ENCODE measurements around the gene JPT2. TPM values are rescaled to one million over a fixed set of nuclear protein-coding genes. Genes with fewer than 3 reads are reported as not detected.

JPT2 gene, protein sequence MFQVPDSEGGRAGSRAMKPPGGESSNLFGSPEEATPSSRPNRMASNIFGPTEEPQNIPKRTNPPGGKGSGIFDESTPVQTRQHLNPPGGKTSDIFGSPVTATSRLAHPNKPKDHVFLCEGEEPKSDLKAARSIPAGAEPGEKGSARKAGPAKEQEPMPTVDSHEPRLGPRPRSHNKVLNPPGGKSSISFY
- total RNA-seq (2021), result 150 to 169 TPM (median 157 TPM) in 3 replicates
- percentile 96 among the genes with signal in this experiment for Bru-seq, nascent RNA
- long read RNA-seq, experiment 1, transcript JPT2-201 (5 exons, 3,718 nt), result major isoform, 677 of 831 reads
- long read RNA-seq, experiment 1, transcript JPT2-207 (4 exons, 565 nt), result minor isoform, 8 of 831 reads
- long read RNA-seq, experiment 1, transcript JPT2-206 (6 exons, 3,185 nt), result minor isoform, 9 of 831 reads
- long read RNA-seq, experiment 1, transcript JPT2-204 (4 exons, 1,065 nt), result minor isoform, 18 of 831 reads
- long read RNA-seq, experiment 1, partial matches to known transcripts, result 93 of 831 reads
- long read RNA-seq, experiment 1, other reads (novel, unspliced or antisense), result 13 of 831 reads
- long read RNA-seq, experiment 2, transcript JPT2-207 (4 exons, 565 nt), result minor isoform, 30 of 215 reads
- long read RNA-seq, experiment 2, transcript JPT2-201 (5 exons, 3,718 nt), result major isoform, 74 of 215 reads
- long read RNA-seq, experiment 2, partial matches to known transcripts, result 38 of 215 reads
- long read RNA-seq, experiment 2, other reads (novel, unspliced or antisense), result 68 of 215 reads
- long read RNA-seq, experiment 3, transcript JPT2-204 (4 exons, 1,065 nt), result minor isoform, 7 of 197 reads
- long read RNA-seq, experiment 3, transcript JPT2-209 (6 exons, 593 nt), result minor isoform, 6 of 197 reads
- long read RNA-seq, experiment 3, transcript JPT2-201 (5 exons, 3,718 nt), result major isoform, 133 of 197 reads
- long read RNA-seq, experiment 3, partial matches to known transcripts, result 6 of 197 reads
- long read RNA-seq, experiment 3, other reads (novel, unspliced or antisense), result 39 of 197 reads

DNA sequence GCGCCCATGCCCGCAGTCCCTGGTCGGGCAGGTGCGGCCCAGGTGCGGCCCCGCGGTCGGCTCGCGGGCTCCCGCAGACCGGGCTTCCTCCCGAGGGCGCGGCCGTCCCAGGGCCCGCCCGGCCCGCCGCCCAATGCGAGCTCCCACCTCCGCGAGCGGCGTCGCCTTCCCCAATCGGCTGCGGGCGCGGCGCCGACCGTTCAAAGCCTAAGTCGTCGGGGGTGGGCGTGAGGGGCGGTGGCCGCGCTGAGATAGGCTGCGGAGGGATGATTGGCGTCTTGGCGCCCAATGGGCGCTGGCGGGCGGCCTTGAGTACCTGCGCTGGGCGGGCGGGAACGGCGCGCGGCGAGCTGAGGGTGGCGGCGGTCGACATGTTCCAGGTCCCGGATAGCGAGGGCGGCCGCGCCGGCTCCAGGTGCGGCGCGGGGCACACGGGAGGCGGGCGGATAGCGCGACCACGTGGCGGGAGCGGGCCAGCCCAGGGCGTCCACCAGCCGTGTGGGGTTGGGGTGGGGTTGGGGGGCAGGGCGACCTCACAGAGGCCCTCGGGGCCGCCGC is at the start of gene JPT2:
Gene JPT2 (plus strand): TSS at position 338 of the 558 bp plus-strand sequence. CDS start 34 bp downstream, at position 372.
- H3K27me3 Mint-ChIP-seq (ENCODE audit: low read depth), result no peaks in the 10 kb centered on the region
- ChIA-PET CTCF (interaction anchor here (0.5 to 2.7 kb wide), 8 partner anchors 25 to 104 kb away, joined by 3 to 36 read pairs (median 4); partner anchors contain the start of genes MAPK8IP3, NUBP2 and SPSB3), POLR2A (interaction anchor here (0.6 to 2.1 kb wide), 7 partner anchors 10 to 1427 kb away, joined by 3 to 12 read pairs (median 4); partner anchors contain the start of genes MAPK8IP3 and UQCC4)
- ATAC-seq (peak; percentile 95), DNase-seq (ENCODE audit: low spot score) (peak; percentile 98)
- H3K27ac Mint-ChIP-seq, result peak within 1 kb of the TSS; percentile 95
- H3K36me3 Mint-ChIP-seq, result peaks cover 30% of the 10 kb centered on the region
- H3K9me3 Mint-ChIP-seq, result no peaks in the 10 kb centered on the region
- H3K4me1 Mint-ChIP-seq, result peaks cover 31% of the 10 kb centered on the region
- H3K4me3 Mint-ChIP-seq, result peak within 1 kb of the TSS; percentile 90
- TF ChIP-seq TCF7 (CRISPR knock-in tag; IDR thresholded peaks at IDR 0.05; ENCODE audit: low read depth), result no peak
- TF ChIP-seq, protein P1, sequence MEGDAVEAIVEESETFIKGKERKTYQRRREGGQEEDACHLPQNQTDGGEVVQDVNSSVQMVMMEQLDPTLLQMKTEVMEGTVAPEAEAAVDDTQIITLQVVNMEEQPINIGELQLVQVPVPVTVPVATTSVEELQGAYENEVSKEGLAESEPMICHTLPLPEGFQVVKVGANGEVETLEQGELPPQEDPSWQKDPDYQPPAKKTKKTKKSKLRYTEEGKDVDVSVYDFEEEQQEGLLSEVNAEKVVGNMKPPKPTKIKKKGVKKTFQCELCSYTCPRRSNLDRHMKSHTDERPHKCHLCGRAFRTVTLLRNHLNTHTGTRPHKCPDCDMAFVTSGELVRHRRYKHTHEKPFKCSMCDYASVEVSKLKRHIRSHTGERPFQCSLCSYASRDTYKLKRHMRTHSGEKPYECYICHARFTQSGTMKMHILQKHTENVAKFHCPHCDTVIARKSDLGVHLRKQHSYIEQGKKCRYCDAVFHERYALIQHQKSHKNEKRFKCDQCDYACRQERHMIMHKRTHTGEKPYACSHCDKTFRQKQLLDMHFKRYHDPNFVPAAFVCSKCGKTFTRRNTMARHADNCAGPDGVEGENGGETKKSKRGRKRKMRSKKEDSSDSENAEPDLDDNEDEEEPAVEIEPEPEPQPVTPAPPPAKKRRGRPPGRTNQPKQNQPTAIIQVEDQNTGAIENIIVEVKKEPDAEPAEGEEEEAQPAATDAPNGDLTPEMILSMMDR (IDR thresholded peaks at IDR 0.05), result no peak
- TF ChIP-seq TP53 (CRISPR knock-in tag; IDR thresholded peaks at IDR 0.05), result 0 out of 2 replicates have a peak, but pooled peaks have one; percentile 37
- peak; percentile 71; the same call in 1 of the 2 replicates for TF ChIP-seq FOXK1 (CRISPR knock-in tag; IDR thresholded peaks at IDR 0.05)
- no peak for TF ChIP-seq CREB1 (CRISPR knock-in tag; IDR thresholded peaks at IDR 0.05)
- TF ChIP-seq, protein P2, sequence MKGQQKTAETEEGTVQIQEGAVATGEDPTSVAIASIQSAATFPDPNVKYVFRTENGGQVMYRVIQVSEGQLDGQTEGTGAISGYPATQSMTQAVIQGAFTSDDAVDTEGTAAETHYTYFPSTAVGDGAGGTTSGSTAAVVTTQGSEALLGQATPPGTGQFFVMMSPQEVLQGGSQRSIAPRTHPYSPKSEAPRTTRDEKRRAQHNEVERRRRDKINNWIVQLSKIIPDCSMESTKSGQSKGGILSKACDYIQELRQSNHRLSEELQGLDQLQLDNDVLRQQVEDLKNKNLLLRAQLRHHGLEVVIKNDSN (CRISPR knock-in tag; IDR thresholded peaks at IDR 0.05), result no peak
- TF ChIP-seq EMX1 (CRISPR knock-in tag; IDR thresholded peaks at IDR 0.05), result no peak
- TF ChIP-seq, protein P3, sequence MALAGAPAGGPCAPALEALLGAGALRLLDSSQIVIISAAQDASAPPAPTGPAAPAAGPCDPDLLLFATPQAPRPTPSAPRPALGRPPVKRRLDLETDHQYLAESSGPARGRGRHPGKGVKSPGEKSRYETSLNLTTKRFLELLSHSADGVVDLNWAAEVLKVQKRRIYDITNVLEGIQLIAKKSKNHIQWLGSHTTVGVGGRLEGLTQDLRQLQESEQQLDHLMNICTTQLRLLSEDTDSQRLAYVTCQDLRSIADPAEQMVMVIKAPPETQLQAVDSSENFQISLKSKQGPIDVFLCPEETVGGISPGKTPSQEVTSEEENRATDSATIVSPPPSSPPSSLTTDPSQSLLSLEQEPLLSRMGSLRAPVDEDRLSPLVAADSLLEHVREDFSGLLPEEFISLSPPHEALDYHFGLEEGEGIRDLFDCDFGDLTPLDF (CRISPR knock-in tag; IDR thresholded peaks at IDR 0.05), result no peak
- TF ChIP-seq NR3C1 (CRISPR knock-in tag; conservative IDR thresholded peaks at IDR 0.05; ENCODE audit: low read depth), result no peak
- no peak for TF ChIP-seq ZNF219 (CRISPR knock-in tag; IDR thresholded peaks at IDR 0.05; ENCODE audit: borderline replicate concordance)
- TF ChIP-seq ZNF423 (CRISPR knock-in tag; IDR thresholded peaks at IDR 0.05), result no peak
- TF ChIP-seq, protein P4, sequence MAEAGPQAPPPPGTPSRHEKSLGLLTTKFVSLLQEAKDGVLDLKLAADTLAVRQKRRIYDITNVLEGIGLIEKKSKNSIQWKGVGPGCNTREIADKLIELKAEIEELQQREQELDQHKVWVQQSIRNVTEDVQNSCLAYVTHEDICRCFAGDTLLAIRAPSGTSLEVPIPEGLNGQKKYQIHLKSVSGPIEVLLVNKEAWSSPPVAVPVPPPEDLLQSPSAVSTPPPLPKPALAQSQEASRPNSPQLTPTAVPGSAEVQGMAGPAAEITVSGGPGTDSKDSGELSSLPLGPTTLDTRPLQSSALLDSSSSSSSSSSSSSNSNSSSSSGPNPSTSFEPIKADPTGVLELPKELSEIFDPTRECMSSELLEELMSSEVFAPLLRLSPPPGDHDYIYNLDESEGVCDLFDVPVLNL (CRISPR knock-in tag; IDR thresholded peaks at IDR 0.05; ENCODE audit: borderline replicate concordance, low read depth), result peak; percentile 72
- TF ChIP-seq ZNF396 (CRISPR knock-in tag; IDR thresholded peaks at IDR 0.05; ENCODE audit: borderline replicate concordance), result no peak
- TF ChIP-seq, protein P5, sequence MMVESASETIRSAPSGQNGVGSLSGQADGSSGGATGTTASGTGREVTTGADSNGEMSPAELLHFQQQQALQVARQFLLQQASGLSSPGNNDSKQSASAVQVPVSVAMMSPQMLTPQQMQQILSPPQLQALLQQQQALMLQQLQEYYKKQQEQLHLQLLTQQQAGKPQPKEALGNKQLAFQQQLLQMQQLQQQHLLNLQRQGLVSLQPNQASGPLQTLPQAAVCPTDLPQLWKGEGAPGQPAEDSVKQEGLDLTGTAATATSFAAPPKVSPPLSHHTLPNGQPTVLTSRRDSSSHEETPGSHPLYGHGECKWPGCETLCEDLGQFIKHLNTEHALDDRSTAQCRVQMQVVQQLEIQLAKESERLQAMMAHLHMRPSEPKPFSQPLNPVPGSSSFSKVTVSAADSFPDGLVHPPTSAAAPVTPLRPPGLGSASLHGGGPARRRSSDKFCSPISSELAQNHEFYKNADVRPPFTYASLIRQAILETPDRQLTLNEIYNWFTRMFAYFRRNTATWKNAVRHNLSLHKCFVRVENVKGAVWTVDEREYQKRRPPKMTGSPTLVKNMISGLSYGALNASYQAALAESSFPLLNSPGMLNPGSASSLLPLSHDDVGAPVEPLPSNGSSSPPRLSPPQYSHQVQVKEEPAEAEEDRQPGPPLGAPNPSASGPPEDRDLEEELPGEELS (CRISPR knock-in tag; IDR thresholded peaks at IDR 0.05), result peak; percentile 36
- TF ChIP-seq CREM (CRISPR knock-in tag; IDR thresholded peaks at IDR 0.05), result peak; percentile 56; the same call in 1 of the 2 replicates
- TF ChIP-seq ATF1 (CRISPR knock-in tag; IDR thresholded peaks at IDR 0.05), result no peak
- no peak for TF ChIP-seq SMAD4 (CRISPR knock-in tag; IDR thresholded peaks at IDR 0.05)
- TF ChIP-seq GRHL2 (CRISPR knock-in tag; IDR thresholded peaks at IDR 0.05; ENCODE audit: insufficient replicate concordance, severe bottlenecking), result no peak
- TF ChIP-seq, protein P6, sequence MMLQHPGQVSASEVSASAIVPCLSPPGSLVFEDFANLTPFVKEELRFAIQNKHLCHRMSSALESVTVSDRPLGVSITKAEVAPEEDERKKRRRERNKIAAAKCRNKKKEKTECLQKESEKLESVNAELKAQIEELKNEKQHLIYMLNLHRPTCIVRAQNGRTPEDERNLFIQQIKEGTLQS (CRISPR knock-in tag; conservative IDR thresholded peaks at IDR 0.05), result no peak
- no peak for TF ChIP-seq GTF2I (CRISPR knock-in tag; conservative IDR thresholded peaks at IDR 0.05)
- TF ChIP-seq, protein P7, sequence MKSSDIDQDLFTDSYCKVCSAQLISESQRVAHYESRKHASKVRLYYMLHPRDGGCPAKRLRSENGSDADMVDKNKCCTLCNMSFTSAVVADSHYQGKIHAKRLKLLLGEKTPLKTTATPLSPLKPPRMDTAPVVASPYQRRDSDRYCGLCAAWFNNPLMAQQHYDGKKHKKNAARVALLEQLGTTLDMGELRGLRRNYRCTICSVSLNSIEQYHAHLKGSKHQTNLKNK (CRISPR knock-in tag; IDR thresholded peaks at IDR 0.05), result no peak
- no peak for TF ChIP-seq ZNF121 (CRISPR knock-in tag; IDR thresholded peaks at IDR 0.05)
- 0 out of 2 replicates have a peak, but pooled peaks have one; percentile 34 for TF ChIP-seq MYBL2 (CRISPR knock-in tag; IDR thresholded peaks at IDR 0.05)
- no peak for TF ChIP-seq CBFB (CRISPR knock-in tag; IDR thresholded peaks at IDR 0.05; ENCODE audit: low read depth)
- TF ChIP-seq RELA (CRISPR knock-in tag; IDR thresholded peaks at IDR 0.05; ENCODE audit: borderline replicate concordance), result 0 out of 2 replicates have a peak, but pooled peaks have one; percentile 54

Measured in WTC11 (cell line).